DND-41 (cell line): Measurements from ENCODE around the gene PRDX5.

Experiments
- CTCF ChIP-seq: IDR thresholded peaks from 2 replicates; pipeline ENCODE4 v1.5.1; 2012; ENCODE audit warnings: borderline replicate concordance, low read length, moderate library complexity, mild to moderate bottlenecking; ENCODE audit not compliant: poor library complexity, severe bottlenecking; ENCODE audit errors: extremely low read depth
- EZH2 ChIP-seq: IDR thresholded peaks from 3 replicates; pipeline ENCODE4 v1.6.1; 2012; ENCODE audit warnings: borderline replicate concordance, low read depth, mild to moderate bottlenecking, moderate library complexity, low read length, inconsistent platforms; ENCODE audit not compliant: severe bottlenecking

- TF ChIP-seq CTCF (no peak), EZH2 (no peak)
These were observed 40.1 kb downstream of the PRDX5 start for GRCh38 chr11:64357904-64358535.
